Stomach smooth muscle (tissue), 2 donors: ENCODE data around the gene CD8A.
A peak's percentile ranks its signal among the peaks of the same experiment; 100 is the strongest.

ENCODE experiments used
- H3K27ac ChIP-seq: one replicate; pipeline ENCODE4 v1.7.0; 2013; ENCODE audit warnings: mild to moderate bottlenecking, low read length, inconsistent platforms
- H3K27me3 ChIP-seq, 2 donors: one replicate each; pipeline ENCODE4 v1.7.0; 2013; ENCODE audit warnings: low read length in 2 of 2; ENCODE audit not compliant: insufficient read depth in 2 of 2, control insufficient read depth in 1 of 2
- H3K36me3 ChIP-seq, 2 donors: one replicate each; pipeline ENCODE4 v1.7.0; 2013; ENCODE audit warnings: low read length in 2 of 2; ENCODE audit not compliant: control insufficient read depth in 2 of 2, insufficient read depth in 2 of 2
- H3K4me1 ChIP-seq: one replicate; pipeline ENCODE4 v1.7.0; 2013; ENCODE audit warnings: low read length; ENCODE audit not compliant: control insufficient read depth, insufficient read depth
- H3K4me3 ChIP-seq, 2 donors: one replicate each; pipeline ENCODE4 v1.7.0; 2013; ENCODE audit warnings: low read length in 2 of 2
- H3K9ac ChIP-seq, 2 donors: one replicate each; pipeline ENCODE4 v1.7.0; 2013; ENCODE audit warnings: low read length in 2 of 2, mild to moderate bottlenecking in 1 of 2
- H3K9me3 ChIP-seq, 2 donors: one replicate each; pipeline ENCODE4 v1.7.0; 2013; ENCODE audit warnings: low read length in 2 of 2; ENCODE audit not compliant: control insufficient read depth in 2 of 2
- donor health status: healthy.
- donor health status: Pancreatic carcinoma.

The CD8A gene

GRCh38 chr2:86789687-86790133 is 1.0 kb downstream of the CD8A start:
- H3K36me3 ChIP-seq = no peaks in the 10 kb centered on the region
- H3K27me3 ChIP-seq = peaks cover 50 to 58% of the 10 kb centered on the region in 2 donors
- H3K9ac ChIP-seq = no peak overlapping the region
- H3K27ac ChIP-seq = no peak overlapping the region
- peaks cover 0 to 2% of the 10 kb centered on the region in 2 donors for H3K9me3 ChIP-seq
- H3K4me1 ChIP-seq = peaks cover 18% of the 10 kb centered on the region
- peak overlapping the region in 1 of 2 donors; percentile 52 for H3K4me3 ChIP-seq

- Histone ChIP-seq H3K27ac (no peak overlapping the region), H3K27me3 (peaks cover 47 to 53% of the 10 kb centered on the region in 2 donors), H3K36me3 (no peaks in the 10 kb centered on the region), H3K9me3 (no peaks in the 10 kb centered on the region), H3K4me3 (peak overlapping the region in 1 of 2 donors; percentile 40), H3K4me1 (peaks cover 18% of the 10 kb centered on the region), H3K9ac (no peak overlapping the region)
Measured at GRCh38 chr2:86788881-86789686, 1.6 kb downstream of the CD8A start.

- Histone ChIP-seq H3K9me3 (no peaks in the 10 kb centered on the region), H3K27me3 (peaks cover 37 to 45% of the 10 kb centered on the region in 2 donors), H3K27ac (no peak overlapping the region), H3K36me3 (no peaks in the 10 kb centered on the region), H3K4me1 (peaks cover 18% of the 10 kb centered on the region), H3K4me3 (no peak overlapping the region), H3K9ac (no peak overlapping the region)
Measured at GRCh38 chr2:86788165-86788564, 2.5 kb downstream of the CD8A start.

- Histone ChIP-seq H3K36me3 (no peaks in the 10 kb centered on the region), H3K27me3 (peaks cover 34 to 41% of the 10 kb centered on the region in 2 donors), H3K9me3 (no peaks in the 10 kb centered on the region), H3K4me3 (no peak overlapping the region), H3K27ac (no peak overlapping the region), H3K4me1 (peaks cover 18% of the 10 kb centered on the region), H3K9ac (no peak overlapping the region)
Measured at GRCh38 chr2:86787736-86788135, 3.0 kb downstream of the CD8A start.

- H3K9me3 ChIP-seq = no peaks in the 10 kb centered on the region
- H3K4me1 ChIP-seq = peaks cover 18% of the 10 kb centered on the region
- peaks cover 25 to 26% of the 10 kb centered on the region in 2 donors for H3K27me3 ChIP-seq
- H3K4me3 ChIP-seq = no peak overlapping the region
- no peaks in the 10 kb centered on the region for H3K36me3 ChIP-seq
- no peak overlapping the region for H3K27ac ChIP-seq
- H3K9ac ChIP-seq = no peak overlapping the region
Measured at GRCh38 chr2:86786001-86786536, 4.6 kb downstream of the CD8A start.

- peaks cover 18% of the 10 kb centered on the region for H3K4me1 ChIP-seq
- no peak overlapping the region for H3K9ac ChIP-seq
- H3K36me3 ChIP-seq = no peaks in the 10 kb centered on the region
- peaks cover 21% of the 10 kb centered on the region in 2 donors for H3K27me3 ChIP-seq
- no peaks in the 10 kb centered on the region for H3K9me3 ChIP-seq
- no peak overlapping the region for H3K27ac ChIP-seq
- no peak overlapping the region for H3K4me3 ChIP-seq
Measured at GRCh38 chr2:86785456-86785855, 5.3 kb downstream of the CD8A start.

GRCh38 chr2:86783615-86784339 is 6.9 kb downstream of the CD8A start:
- Histone ChIP-seq H3K27ac (no peak overlapping the region), H3K4me3 (no peak overlapping the region), H3K4me1 (peaks cover 1% of the 10 kb centered on the region), H3K36me3 (no peaks in the 10 kb centered on the region), H3K9me3 (no peaks in the 10 kb centered on the region), H3K27me3 (peaks cover 5 to 8% of the 10 kb centered on the region in 2 donors), H3K9ac (no peak overlapping the region)

- H3K9me3 ChIP-seq = no peaks in the 10 kb centered on the region
- no peak overlapping the region for H3K27ac ChIP-seq
- peaks cover 0 to 6% of the 10 kb centered on the region in 2 donors for H3K27me3 ChIP-seq
- no peak overlapping the region for H3K9ac ChIP-seq
- H3K4me1 ChIP-seq = no peaks in the 10 kb centered on the region
- no peaks in the 10 kb centered on the region for H3K36me3 ChIP-seq
- H3K4me3 ChIP-seq = no peak overlapping the region
Measured at GRCh38 chr2:86782748-86783147, 8.0 kb downstream of the CD8A start.

- H3K9ac ChIP-seq = no peak overlapping the region
- no peaks in the 10 kb centered on the region for H3K9me3 ChIP-seq
- no peaks in the 10 kb centered on the region for H3K4me1 ChIP-seq
- peaks cover 0 to 2% of the 10 kb centered on the region in 2 donors for H3K36me3 ChIP-seq
- H3K4me3 ChIP-seq = no peak overlapping the region
- peaks cover 0 to 6% of the 10 kb centered on the region in 2 donors for H3K27me3 ChIP-seq
- H3K27ac ChIP-seq = no peak overlapping the region
Measured at GRCh38 chr2:86781363-86781762, 9.3 kb downstream of the CD8A start.

- no peak overlapping the region for H3K27ac ChIP-seq
- peaks cover 0 to 6% of the 10 kb centered on the region in 2 donors for H3K27me3 ChIP-seq
Measured at GRCh38 chr2:86779971-86780370, 10.7 kb downstream of the CD8A start.

More at GRCh38 chr2:86779971-86780370, 10.7 kb downstream of the CD8A start:
- Histone ChIP-seq H3K4me3 (no peak overlapping the region), H3K4me1 (no peaks in the 10 kb centered on the region), H3K36me3 (peaks cover 0 to 6% of the 10 kb centered on the region in 2 donors), H3K9ac (no peak overlapping the region), H3K9me3 (no peaks in the 10 kb centered on the region)
